ENCODE measurements around the gene NR1H2. TPM values are rescaled to one million over a fixed set of nuclear protein-coding genes. Genes with fewer than 3 reads are reported as not detected.

Gene NR1H2
- total RNA-seq (213 TPM), polyA plus RNA-seq (10 to 100 TPM; 60.3 to 75.0 (median 70.3) TPM)

- Mint-ChIP-seq H3K36me3 (peaks cover 15% of the 10 kb centered on the region), H3K27ac (peak within 1 kb of the TSS; percentile 97 to 100 (median 99)), H3K4me3 (peak within 1 kb of the TSS; percentile 86 to 98 (median 96)), H3K4me1 (peaks cover 0 to 25% (median 11%) of the 10 kb centered on the region in 4 donors), H3K9me3 (peaks cover 0 to 2% (median 0%) of the 10 kb centered on the region in 7 donors), H3K27me3 (no peaks in the 10 kb centered on the region)
- Histone ChIP-seq H3K36me3 (ENCODE audit: control insufficient read depth, insufficient read depth, low read length) (peaks cover 34% of the 10 kb centered on the region), H3K4me3 (ENCODE audit: low read depth, low read length) (peak within 1 kb of the TSS; percentile 83), H3K4me1 (ENCODE audit: control insufficient read depth, insufficient read depth, low read length, poor library complexity, severe bottlenecking) (peaks cover 12% of the 10 kb centered on the region), H3K27me3 (ENCODE audit: control insufficient read depth, insufficient read depth, low read length) (no peaks in the 10 kb centered on the region), H3K27ac (ENCODE audit: insufficient read depth, low read length, poor library complexity, severe bottlenecking) (peak within 1 kb of the TSS; percentile 100), H3K9me3 (ENCODE audit: control insufficient read depth in 2 of 2, low read length in 2 of 2) (no peaks in the 10 kb centered on the region)
- peak; percentile 89 to 90 for ATAC-seq (ENCODE audit: low read depth in 2 of 2)
- peak; percentile 91 to 99 (median 96) for DNase-seq
These were observed at the start of gene NR1H2 for GRCh38 chr19:50376166-50377050. TSS of gene NR1H2 (plus strand) at chr19:50376457. CDS start at chr19:50377606, 1,149 bp downstream.

GRCh38 chr19:50327013-50327412 lies 49.2 kb upstream of the NR1H2 start:
- DNase-seq (no peak), ATAC-seq (ENCODE audit: low read depth in 2 of 2) (no peak)
- Mint-ChIP-seq H3K27ac (peak overlapping the region in 2 of 3 donors; percentile 8 to 46), H3K27me3 (peaks cover 50% of the 10 kb centered on the region), H3K9me3 (peaks cover 0 to 17% (median 2%) of the 10 kb centered on the region in 7 donors), H3K4me1 (peaks cover 5 to 57% (median 41%) of the 10 kb centered on the region in 4 donors), H3K36me3 (peaks cover 6% of the 10 kb centered on the region), H3K4me3 (peak overlapping the region; percentile 16 to 83 (median 75))
- Histone ChIP-seq H3K4me3 (ENCODE audit: low read depth, low read length) (no peak overlapping the region), H3K36me3 (ENCODE audit: control insufficient read depth, insufficient read depth, low read length) (no peaks in the 10 kb centered on the region), H3K27ac (ENCODE audit: insufficient read depth, low read length, poor library complexity, severe bottlenecking) (no peak overlapping the region), H3K4me1 (ENCODE audit: control insufficient read depth, insufficient read depth, low read length, poor library complexity, severe bottlenecking) (peaks cover 51% of the 10 kb centered on the region), H3K9me3 (ENCODE audit: control insufficient read depth in 2 of 2, low read length in 2 of 2) (peaks cover 0 to 16% of the 10 kb centered on the region in 2 experiments), H3K27me3 (ENCODE audit: control insufficient read depth, insufficient read depth, low read length) (peaks cover 4% of the 10 kb centered on the region)

DNA sequence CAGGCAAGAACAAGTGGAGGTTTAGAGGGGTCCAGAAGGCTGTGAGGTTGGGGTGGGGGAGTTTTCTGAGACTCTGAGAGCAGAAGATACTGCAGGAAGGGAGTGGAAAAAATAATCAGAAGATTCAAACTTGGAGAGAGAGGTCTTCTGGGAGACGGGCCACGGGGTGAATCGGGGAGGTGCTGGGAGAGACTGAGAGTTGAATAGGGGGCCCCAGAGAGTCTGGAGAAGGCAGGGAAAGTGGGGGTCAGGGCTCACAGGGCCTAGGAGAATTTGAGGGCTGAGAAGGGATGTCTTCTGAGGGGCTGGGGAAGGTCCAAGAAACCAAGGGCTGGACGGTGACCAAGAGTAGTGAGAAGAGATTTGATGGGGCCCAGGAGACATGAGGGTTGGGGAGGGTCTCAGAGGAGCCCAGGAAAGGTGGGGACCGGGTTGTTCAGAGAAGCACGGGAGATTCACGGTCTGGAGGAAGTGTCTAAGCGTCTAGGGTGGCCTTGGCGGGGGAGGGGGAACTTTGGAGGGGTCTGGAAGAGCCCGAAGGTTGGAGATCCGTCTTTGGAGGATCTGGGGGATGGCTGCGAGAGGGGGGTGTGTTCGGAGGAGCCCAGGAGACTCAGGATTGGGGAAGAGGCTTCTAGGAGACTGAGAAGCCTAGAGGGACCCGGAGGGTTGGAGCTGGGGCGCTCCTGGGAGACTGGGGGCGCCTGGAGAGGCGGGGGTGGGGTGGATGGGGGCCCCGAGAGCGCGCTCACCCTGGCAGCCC lies 48.6 kb upstream of the NR1H2 start:
- Mint-ChIP-seq H3K9me3 (peaks cover 0 to 14% (median 2%) of the 10 kb centered on the region in 7 donors), H3K36me3 (peaks cover 6% of the 10 kb centered on the region), H3K27ac (peak overlapping the region in 1 of 3 donors; percentile 56), H3K27me3 (peaks cover 44% of the 10 kb centered on the region), H3K4me1 (peaks cover 5 to 60% (median 44%) of the 10 kb centered on the region in 4 donors), H3K4me3 (peak overlapping the region; percentile 15 to 83 (median 75))
- H3K27ac ChIP-seq (ENCODE audit: insufficient read depth, low read length, poor library complexity, severe bottlenecking) = no peak overlapping the region
- DNase-seq (no peak), ATAC-seq (ENCODE audit: low read depth in 2 of 2) (no peak)
- H3K36me3 ChIP-seq (ENCODE audit: control insufficient read depth, insufficient read depth, low read length) = no peaks in the 10 kb centered on the region
- H3K9me3 ChIP-seq (ENCODE audit: control insufficient read depth in 2 of 2, low read length in 2 of 2) = peaks cover 0 to 16% of the 10 kb centered on the region in 2 experiments
- H3K4me3 ChIP-seq (ENCODE audit: low read depth, low read length) = no peak overlapping the region
- peaks cover 57% of the 10 kb centered on the region for H3K4me1 ChIP-seq (ENCODE audit: control insufficient read depth, insufficient read depth, low read length, poor library complexity, severe bottlenecking)
- H3K27me3 ChIP-seq (ENCODE audit: control insufficient read depth, insufficient read depth, low read length) = peaks cover 4% of the 10 kb centered on the region

DNA sequence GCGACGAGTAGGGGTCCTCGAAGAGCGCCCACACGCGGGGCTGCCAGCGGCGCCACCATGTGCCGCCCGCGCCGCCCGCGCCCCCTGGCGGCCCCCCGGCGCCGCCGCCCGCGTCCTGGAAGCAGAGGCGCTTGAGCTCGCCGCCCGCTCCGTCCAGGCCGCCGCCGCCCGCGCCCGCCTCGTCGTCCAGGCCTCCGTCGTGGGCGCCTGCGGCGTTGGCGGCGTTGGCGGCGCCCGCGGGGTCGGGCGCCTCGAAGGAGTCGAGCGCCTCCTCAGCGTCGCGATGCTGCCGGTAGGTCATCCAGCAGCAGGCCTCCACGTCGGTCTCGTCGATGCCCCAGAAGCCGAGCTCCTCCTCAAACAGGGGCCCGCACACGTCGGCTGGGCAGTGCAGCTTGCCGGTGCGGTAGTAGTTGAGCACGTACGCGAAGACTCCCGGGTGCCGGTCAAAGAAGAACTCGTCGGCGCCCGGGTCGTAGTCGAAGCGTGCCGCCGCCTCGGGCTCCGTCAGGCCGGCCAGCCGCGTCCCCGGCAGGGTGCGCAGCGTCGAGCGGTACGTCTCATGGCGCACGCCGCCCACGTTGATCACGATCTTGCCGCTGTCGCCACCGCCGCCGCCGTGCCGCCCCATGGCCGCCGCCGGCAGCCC lies 47.9 kb upstream of the NR1H2 start:
- Histone ChIP-seq H3K4me3 (ENCODE audit: low read depth, low read length) (no peak overlapping the region), H3K27me3 (ENCODE audit: control insufficient read depth, insufficient read depth, low read length) (peaks cover 4% of the 10 kb centered on the region), H3K4me1 (ENCODE audit: control insufficient read depth, insufficient read depth, low read length, poor library complexity, severe bottlenecking) (peaks cover 64% of the 10 kb centered on the region), H3K27ac (ENCODE audit: insufficient read depth, low read length, poor library complexity, severe bottlenecking) (no peak overlapping the region), H3K9me3 (ENCODE audit: control insufficient read depth in 2 of 2, low read length in 2 of 2) (peaks cover 0 to 16% of the 10 kb centered on the region in 2 experiments), H3K36me3 (ENCODE audit: control insufficient read depth, insufficient read depth, low read length) (no peaks in the 10 kb centered on the region)
- Mint-ChIP-seq H3K4me1 (peaks cover 5 to 64% (median 45%) of the 10 kb centered on the region in 4 donors), H3K36me3 (peaks cover 6% of the 10 kb centered on the region), H3K4me3 (no peak overlapping the region), H3K27ac (no peak overlapping the region), H3K27me3 (peaks cover 44% of the 10 kb centered on the region), H3K9me3 (peaks cover 0 to 14% (median 2%) of the 10 kb centered on the region in 7 donors)
- ATAC-seq (ENCODE audit: low read depth in 2 of 2) (no peak), DNase-seq (no peak)

DNA sequence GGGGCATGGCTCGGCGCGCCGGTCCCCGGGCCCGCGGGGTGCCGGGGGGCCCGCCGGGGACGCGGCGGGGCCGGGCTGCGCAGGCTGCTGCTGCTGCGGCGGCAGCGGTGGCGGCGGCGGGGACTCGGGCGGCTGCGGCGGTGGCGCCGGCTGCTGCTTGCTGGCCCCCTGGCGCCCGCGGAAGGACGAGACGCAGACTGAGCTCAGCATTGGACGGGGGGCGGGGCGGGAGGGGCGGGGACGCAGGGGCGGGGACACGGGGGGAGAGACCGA lies 47.4 kb upstream of the NR1H2 start:
- ATAC-seq (ENCODE audit: low read depth in 2 of 2) (no peak), DNase-seq (no peak)
- no peak overlapping the region for H3K4me3 ChIP-seq (ENCODE audit: low read depth, low read length)
- Mint-ChIP-seq H3K9me3 (peaks cover 0 to 14% (median 2%) of the 10 kb centered on the region in 7 donors), H3K27ac (no peak overlapping the region), H3K4me1 (peaks cover 5 to 69% (median 47%) of the 10 kb centered on the region in 4 donors), H3K4me3 (peak overlapping the region; percentile 88 to 95 (median 90)), H3K36me3 (peaks cover 6% of the 10 kb centered on the region), H3K27me3 (peaks cover 43% of the 10 kb centered on the region)
- H3K27ac ChIP-seq (ENCODE audit: insufficient read depth, low read length, poor library complexity, severe bottlenecking) = no peak overlapping the region
- H3K27me3 ChIP-seq (ENCODE audit: control insufficient read depth, insufficient read depth, low read length) = peaks cover 4% of the 10 kb centered on the region
- H3K9me3 ChIP-seq (ENCODE audit: control insufficient read depth in 2 of 2, low read length in 2 of 2) = peaks cover 0 to 16% of the 10 kb centered on the region in 2 experiments
- no peaks in the 10 kb centered on the region for H3K36me3 ChIP-seq (ENCODE audit: control insufficient read depth, insufficient read depth, low read length)
- peaks cover 69% of the 10 kb centered on the region for H3K4me1 ChIP-seq (ENCODE audit: control insufficient read depth, insufficient read depth, low read length, poor library complexity, severe bottlenecking)

GRCh38 chr19:50329146-50329925 lies 46.9 kb upstream of the NR1H2 start, which contains the start of gene KCNC3:
TSS of gene KCNC3 (minus strand) at chr19:50329377. CDS start at chr19:50329082, 295 bp downstream.
- H3K27me3 ChIP-seq (ENCODE audit: control insufficient read depth, insufficient read depth, low read length) = peaks cover 4% of the 10 kb centered on the region
- peak within 1 kb of the TSS; percentile 67 to 95 (median 90) for H3K27ac Mint-ChIP-seq
- peaks cover 6% of the 10 kb centered on the region for H3K36me3 Mint-ChIP-seq
- H3K4me1 Mint-ChIP-seq = peaks cover 5 to 74% (median 48%) of the 10 kb centered on the region in 4 donors
- peak; percentile 93 to 99 (median 94) for DNase-seq
- H3K4me3 ChIP-seq (ENCODE audit: low read depth, low read length) = peak within 1 kb of the TSS; percentile 44
- H3K27me3 Mint-ChIP-seq = peaks cover 38% of the 10 kb centered on the region
- peaks cover 0 to 14% (median 2%) of the 10 kb centered on the region in 7 donors for H3K9me3 Mint-ChIP-seq
- ATAC-seq (ENCODE audit: low read depth in 2 of 2) = peak; percentile 69
- no peaks in the 10 kb centered on the region for H3K36me3 ChIP-seq (ENCODE audit: control insufficient read depth, insufficient read depth, low read length)
- H3K4me1 ChIP-seq (ENCODE audit: control insufficient read depth, insufficient read depth, low read length, poor library complexity, severe bottlenecking) = peaks cover 74% of the 10 kb centered on the region
- peak within 1 kb of the TSS; percentile 88 to 95 (median 90) for H3K4me3 Mint-ChIP-seq
- H3K27ac ChIP-seq (ENCODE audit: insufficient read depth, low read length, poor library complexity, severe bottlenecking) = peak within 1 kb of the TSS; percentile 43
- peaks cover 0 to 16% of the 10 kb centered on the region in 2 experiments for H3K9me3 ChIP-seq (ENCODE audit: control insufficient read depth in 2 of 2, low read length in 2 of 2)

All from CD4-positive, CD25-positive, alpha-beta regulatory T cell (primary cell).